PC-3 (cell line): Measurements from ENCODE around the gene AGAP1.

Experiments used
- CTCF ChIP-seq: fragments of 300-600 bp; sonication (generic); conservative IDR thresholded peaks from 2 replicates; pipeline ENCODE4 v1.5.1; 2017; ENCODE audit warnings: antibody characterized with exemption, low read depth, mild to moderate bottlenecking, low read length
- EZH2 ChIP-seq: fragments of 300-600 bp; sonication (generic); IDR thresholded peaks from one replicate; pipeline ENCODE4 v1.6.1; 2017; ENCODE audit warnings: antibody characterized with exemption, mild to moderate bottlenecking, low read length; ENCODE audit not compliant: unreplicated experiment
- EZH2phosphoT487 ChIP-seq: fragments of 300-600 bp; sonication (generic); IDR thresholded peaks from 2 replicates; pipeline ENCODE4 v1.6.1; 2018; ENCODE audit warnings: mild to moderate bottlenecking, antibody characterized with exemption, low read length, borderline replicate concordance

GRCh38 chr2:235924675-235925063, 430.8 kb downstream of the AGAP1 start:
- no peak for TF ChIP-seq CTCF
- TF ChIP-seq EZH2 = no peak
- TF ChIP-seq EZH2phosphoT487 = no peak
